ENCODE results near the gene TBX19.
"Not testable (repeated sequence)": the region's sequence is repeated elsewhere in the genome, so short reads cannot be mapped to it uniquely, and the experiment has no call there.

Gene TBX19

GRCh38 chr1:168347630-168348029, 67.0 kb downstream of the TBX19 start:
- no peak overlapping the region for H3K4me3 ChIP-seq (ENCODE audit: low read length)
- TF ChIP-seq CTCF (IDR thresholded peaks at IDR 0.05; ENCODE audit: insufficient read depth, low read depth, low read length, missing control alignments), result no peak

GRCh38 chr1:168348146-168348709, 67.6 kb downstream of the TBX19 start:
- DNase-seq (ENCODE audit: low read depth), result no peak
- H3K4me3 ChIP-seq (ENCODE audit: low read length), result no peak overlapping the region

More at GRCh38 chr1:168347630-168348029, 67.0 kb downstream of the TBX19 start:
- DNase-seq (ENCODE audit: low read depth), result no peak

GRCh38 chr1:168354335-168355269, 73.9 kb downstream of the TBX19 start:
- not testable (repeated sequence) for DNase-seq (ENCODE audit: low read depth); H3K4me3 ChIP-seq (ENCODE audit: low read length)

More at GRCh38 chr1:168348146-168348709, 67.6 kb downstream of the TBX19 start:
- TF ChIP-seq CTCF (IDR thresholded peaks at IDR 0.05; ENCODE audit: insufficient read depth, low read depth, low read length, missing control alignments), result no peak

GRCh38 chr1:168360151-168361021, 79.7 kb downstream of the TBX19 start:
- H3K4me3 ChIP-seq (ENCODE audit: low read length), result no peak overlapping the region
- no peak for TF ChIP-seq CTCF (IDR thresholded peaks at IDR 0.05; ENCODE audit: insufficient read depth, low read depth, low read length, missing control alignments)
- peak; percentile 56 for DNase-seq (ENCODE audit: low read depth)

- no peak for TF ChIP-seq CTCF (IDR thresholded peaks at IDR 0.05; ENCODE audit: insufficient read depth, low read depth, low read length, missing control alignments)
- no peak for DNase-seq (ENCODE audit: low read depth)
- H3K4me3 ChIP-seq (ENCODE audit: low read length), result no peak overlapping the region
These were observed 80.6 kb downstream of the TBX19 start for GRCh38 chr1:168361252-168361651.

GRCh38 chr1:168362991-168363390, 82.3 kb downstream of the TBX19 start:
- DNase-seq (ENCODE audit: low read depth), result no peak
- no peak for TF ChIP-seq CTCF (IDR thresholded peaks at IDR 0.05; ENCODE audit: insufficient read depth, low read depth, low read length, missing control alignments)
- no peak overlapping the region for H3K4me3 ChIP-seq (ENCODE audit: low read length)

Data from epithelial cell of esophagus (primary cell).